SHP77 (cell line): ENCODE measurements around the gene HMGN4.
"Not testable (repeated sequence)": the region's sequence is repeated elsewhere in the genome, so short reads cannot be mapped to it uniquely, and the experiment has no call there.

Experiments
- DNase-seq, 2 experiments: peaks; one replicate each; lab custom pipeline; 2025; lab: John Stamatoyannopoulos, UW

HMGN4 gene

GRCh38 chr6:26537846-26538571, at the start of gene HMGN4:
HMGN4 (plus strand) TSS chr6:26538366; CDS start chr6:26545207, 6,841 bp downstream.
- DNase-seq = peak; percentile 83 to 89

- no peak for DNase-seq
These were observed 47.9 kb upstream of the HMGN4 start for GRCh38 chr6:26489996-26490964.

- no peak for DNase-seq
These were observed 46.6 kb upstream of the HMGN4 start for GRCh38 chr6:26491604-26492003.

GRCh38 chr6:26493258-26493657, 44.9 kb upstream of the HMGN4 start:
- DNase-seq = no peak

- no peak for DNase-seq
These were observed 44.0 kb upstream of the HMGN4 start for GRCh38 chr6:26494117-26494516.

- DNase-seq = no peak
These were observed 42.9 kb upstream of the HMGN4 start for GRCh38 chr6:26495281-26495680.

GRCh38 chr6:26497610-26498009, 40.6 kb upstream of the HMGN4 start:
- no peak for DNase-seq

- no peak for DNase-seq
These were observed 38.1 kb upstream of the HMGN4 start, which contains the start of gene BTN1A1 for GRCh38 chr6:26500102-26500501. BTN1A1 (plus strand) TSS chr6:26500303; CDS start chr6:26501287, 984 bp downstream.

- DNase-seq = no peak
These were observed 36.6 kb upstream of the HMGN4 start for GRCh38 chr6:26501482-26501986.

GRCh38 chr6:26502165-26502564, 36.0 kb upstream of the HMGN4 start:
- peak in 1 of 2 experiments; percentile 27 for DNase-seq

GRCh38 chr6:26502626-26503025, 35.5 kb upstream of the HMGN4 start:
- DNase-seq = no peak

- no peak for DNase-seq
These were observed 30.5 kb upstream of the HMGN4 start for GRCh38 chr6:26507658-26508057.

GRCh38 chr6:26511033-26511432, 27.1 kb upstream of the HMGN4 start:
- not testable (repeated sequence) for DNase-seq

GRCh38 chr6:26514984-26515383, 23.2 kb upstream of the HMGN4 start:
- no peak for DNase-seq

- no peak for DNase-seq
These were observed 21.4 kb upstream of the HMGN4 start for GRCh38 chr6:26516481-26517427.

GRCh38 chr6:26519359-26519758, 18.8 kb upstream of the HMGN4 start:
- DNase-seq = no peak

- DNase-seq = peak; percentile 56 to 63
These were observed 17.8 kb upstream of the HMGN4 start for GRCh38 chr6:26520237-26520849.

- peak; percentile 54 to 79 for DNase-seq
These were observed 17.1 kb upstream of the HMGN4 start for GRCh38 chr6:26520850-26521599.

- DNase-seq = peak in 1 of 2 experiments; percentile 51
These were observed 16.4 kb upstream of the HMGN4 start for GRCh38 chr6:26521600-26522391.
